CD1c-positive myeloid dendritic cell (primary cell): ENCODE results near the gene KDM2B.

Source experiments
- DNase-seq: peaks from one replicate; pipeline ENCODE4 v3.0.0-alpha.2; 2016; ENCODE audit errors: extremely low spot score

KDM2B gene

DNA sequence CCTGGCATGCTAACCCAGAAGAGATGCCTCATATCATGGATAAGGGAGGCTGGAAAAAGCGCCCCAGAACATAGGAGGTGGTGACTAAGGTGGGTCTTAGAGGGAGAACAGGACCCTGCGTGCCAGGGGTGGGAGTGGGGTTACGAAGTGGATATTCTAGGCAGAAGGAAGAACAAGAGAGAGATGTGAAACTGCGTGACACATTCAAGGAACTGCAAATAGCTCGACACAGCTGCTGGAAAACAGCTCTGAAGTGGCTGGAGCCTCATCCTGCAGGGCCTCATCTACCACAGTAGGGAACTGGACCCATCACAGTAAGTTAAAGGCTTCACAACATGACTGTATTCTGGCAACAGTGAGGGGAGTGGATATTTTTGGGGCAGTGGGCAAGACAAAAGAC is 119.8 kb downstream of the KDM2B start:
- DNase-seq = peak; percentile 85

DNA sequence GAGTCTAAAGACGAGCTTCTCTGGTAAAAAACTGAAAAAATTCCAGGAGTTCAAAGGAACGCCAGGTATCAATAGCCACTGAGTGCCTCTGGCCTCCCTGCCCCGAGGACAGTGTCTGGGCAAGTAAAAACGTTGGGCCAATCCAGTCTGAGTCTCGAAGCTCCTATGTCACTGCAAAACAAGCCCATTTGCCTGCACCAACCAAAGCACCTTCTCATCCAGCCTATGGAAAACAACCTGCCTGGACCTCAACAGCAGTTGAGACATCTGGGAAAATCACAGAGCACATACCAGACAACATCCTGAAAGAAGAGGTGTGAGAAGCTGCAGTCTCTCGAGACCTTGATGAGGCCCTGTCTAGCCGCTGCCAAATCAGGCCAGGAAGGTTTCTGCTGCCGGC is 124.3 kb downstream of the KDM2B start:
- no peak for DNase-seq

DNA sequence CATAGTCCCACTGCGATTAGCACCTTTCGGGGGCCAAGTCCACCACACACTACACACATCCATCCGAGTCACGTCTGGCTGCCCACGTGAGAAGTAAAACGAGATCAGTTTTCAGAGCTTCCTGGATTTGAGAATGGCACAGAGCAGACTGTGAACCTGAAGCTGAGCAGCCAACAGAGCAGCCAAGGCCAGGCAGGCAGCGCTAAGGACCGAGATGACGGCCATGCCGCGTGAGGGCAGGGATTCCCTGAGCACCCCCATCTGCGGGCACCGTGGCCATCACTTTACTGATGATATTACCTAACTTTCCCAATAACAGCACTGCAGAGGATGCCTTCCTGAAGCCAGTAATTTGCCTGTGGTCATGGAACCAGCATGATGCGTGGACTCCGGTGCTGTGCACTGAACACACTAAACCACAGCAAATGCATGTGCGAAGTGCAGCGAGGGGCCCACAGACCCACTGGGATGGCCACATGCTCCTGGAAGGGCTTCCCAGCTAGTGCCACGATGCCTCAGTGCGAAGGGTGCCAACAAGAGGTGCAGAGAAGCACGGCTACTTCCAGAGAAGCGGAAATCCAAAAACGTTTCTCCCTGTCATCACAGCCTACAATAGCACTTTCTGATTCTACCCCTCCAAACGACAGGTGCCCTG is 124.9 kb downstream of the KDM2B start:
- DNase-seq = no peak

GRCh38 chr12:121454921-121455320 is 125.9 kb downstream of the KDM2B start:
- no peak for DNase-seq

GRCh38 chr12:121453629-121454028 is 127.2 kb downstream of the KDM2B start:
- no peak for DNase-seq

DNA sequence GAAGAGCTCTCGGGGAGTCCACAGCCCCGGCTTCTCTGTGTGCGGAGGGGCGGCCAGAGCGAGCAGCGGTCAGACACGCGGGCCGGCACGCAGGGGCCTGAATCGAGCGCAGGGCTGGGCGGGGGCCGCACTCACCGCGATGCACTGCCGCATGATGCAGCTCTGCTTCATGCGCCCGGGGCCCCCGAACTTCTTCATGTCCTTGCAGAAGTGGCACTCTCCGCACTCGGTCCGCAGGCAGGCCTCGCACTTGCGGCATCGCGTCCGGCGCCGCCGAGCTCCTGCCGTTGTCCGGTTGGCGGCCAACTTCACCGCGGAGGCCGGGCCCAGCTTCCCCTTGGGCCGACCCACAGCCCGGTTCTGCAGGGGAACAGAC is 127.8 kb downstream of the KDM2B start:
- no peak for DNase-seq

DNA sequence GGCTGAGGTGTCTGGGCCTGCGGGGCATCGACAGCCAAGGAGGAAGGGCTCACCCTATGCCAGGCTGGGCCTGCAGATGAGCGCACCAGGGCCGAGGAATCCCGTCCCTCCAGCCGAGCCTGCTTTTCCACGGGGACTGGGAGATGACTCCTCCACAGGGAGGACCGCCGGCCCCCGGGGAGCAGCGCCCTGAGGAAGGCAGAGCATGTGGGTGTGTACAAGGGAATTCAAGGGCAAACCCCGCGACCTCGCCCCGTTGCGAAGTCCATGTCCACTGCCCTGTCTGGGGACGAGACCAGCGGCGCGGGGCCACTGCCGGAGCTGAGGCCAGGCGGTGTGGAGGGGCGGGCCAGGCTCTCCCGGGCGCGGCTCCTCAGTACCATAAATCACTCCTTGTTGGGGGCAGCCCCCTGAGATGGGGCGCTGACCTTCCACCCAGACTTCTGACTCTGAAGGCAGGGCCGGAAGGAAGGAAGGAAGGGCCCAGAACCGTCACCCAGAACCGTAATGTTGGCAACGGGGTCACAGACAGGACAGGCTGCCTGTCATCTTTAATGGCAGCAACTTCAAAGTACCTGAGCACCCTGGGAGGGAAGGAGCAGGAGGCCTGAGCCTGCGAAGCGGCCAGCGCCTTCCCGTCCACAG is 128.4 kb downstream of the KDM2B start:
- peak; percentile 37 for DNase-seq

- DNase-seq = peak; percentile 75
Measured at GRCh38 chr12:121451961-121452339, 128.9 kb downstream of the KDM2B start.

GRCh38 chr12:121448771-121449315 is 132.0 kb downstream of the KDM2B start:
- no peak for DNase-seq

DNA sequence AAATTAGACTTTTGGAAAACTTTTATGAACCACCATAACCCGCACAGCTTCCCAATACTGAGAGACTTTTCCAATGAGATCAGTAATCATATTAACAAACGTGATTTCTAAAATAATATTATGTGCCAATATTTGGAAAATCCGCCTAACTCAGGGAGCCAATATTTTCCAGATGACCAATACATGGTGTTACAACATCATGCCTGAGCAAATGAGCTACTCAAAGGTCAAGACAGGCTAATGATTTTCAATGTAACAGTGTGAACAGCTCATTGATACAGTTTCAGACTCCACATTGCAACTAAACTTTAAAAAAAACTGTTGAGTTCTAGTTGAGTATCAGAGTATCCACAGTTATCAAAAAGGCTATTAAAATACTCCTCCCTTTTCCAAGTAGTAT is 134.1 kb downstream of the KDM2B start:
- DNase-seq = no peak

GRCh38 chr12:121444842-121445202 is 136.0 kb downstream of the KDM2B start:
- no peak for DNase-seq

DNA sequence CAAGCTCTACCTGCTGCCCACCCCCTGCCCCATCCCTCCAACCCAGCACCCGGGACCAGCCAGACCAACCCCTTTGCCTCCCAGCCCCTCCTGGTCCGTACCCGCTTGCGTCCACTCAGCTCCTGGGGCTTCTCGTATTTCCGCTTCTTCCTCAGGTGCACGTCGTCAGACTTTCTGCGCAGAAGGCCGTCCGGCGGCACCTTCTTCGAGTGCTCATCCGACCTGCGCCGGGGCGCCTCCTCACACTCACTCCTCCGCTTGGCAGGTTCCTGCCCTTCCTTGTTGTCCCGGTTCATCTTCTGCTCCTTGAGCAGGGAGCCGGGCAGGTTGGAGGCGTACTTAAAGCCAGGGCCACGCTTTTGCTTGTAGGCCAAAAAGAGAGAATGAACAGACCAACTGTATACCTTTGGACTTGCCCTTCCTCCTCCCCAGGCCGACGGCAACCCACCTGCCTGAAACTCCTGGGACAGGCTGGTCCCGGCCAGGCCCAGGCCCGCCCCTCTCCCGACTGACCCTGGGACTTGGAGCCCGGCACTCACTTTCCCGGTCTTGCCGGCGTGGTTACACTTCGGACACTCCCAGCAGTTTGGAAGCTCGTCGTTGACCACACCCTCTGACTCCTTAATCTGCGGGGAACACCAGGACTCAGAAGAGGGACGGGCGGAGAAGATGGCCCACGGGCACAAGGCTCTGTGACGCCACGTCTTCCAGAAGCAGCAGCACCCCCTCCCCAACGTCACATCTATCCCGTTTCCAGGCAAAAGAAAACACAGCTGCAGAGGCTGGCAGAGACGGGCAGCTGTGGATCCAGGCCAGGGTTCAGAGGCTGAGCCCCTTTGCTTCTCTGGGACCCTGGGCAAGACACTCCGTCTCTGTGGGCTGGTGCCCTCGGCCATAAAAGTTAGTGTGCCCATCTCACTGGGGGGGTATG is 136.6 kb downstream of the KDM2B start:
- no peak for DNase-seq

- peak; percentile 82 for DNase-seq
Measured at GRCh38 chr12:121443193-121443870, 137.5 kb downstream of the KDM2B start.

DNA sequence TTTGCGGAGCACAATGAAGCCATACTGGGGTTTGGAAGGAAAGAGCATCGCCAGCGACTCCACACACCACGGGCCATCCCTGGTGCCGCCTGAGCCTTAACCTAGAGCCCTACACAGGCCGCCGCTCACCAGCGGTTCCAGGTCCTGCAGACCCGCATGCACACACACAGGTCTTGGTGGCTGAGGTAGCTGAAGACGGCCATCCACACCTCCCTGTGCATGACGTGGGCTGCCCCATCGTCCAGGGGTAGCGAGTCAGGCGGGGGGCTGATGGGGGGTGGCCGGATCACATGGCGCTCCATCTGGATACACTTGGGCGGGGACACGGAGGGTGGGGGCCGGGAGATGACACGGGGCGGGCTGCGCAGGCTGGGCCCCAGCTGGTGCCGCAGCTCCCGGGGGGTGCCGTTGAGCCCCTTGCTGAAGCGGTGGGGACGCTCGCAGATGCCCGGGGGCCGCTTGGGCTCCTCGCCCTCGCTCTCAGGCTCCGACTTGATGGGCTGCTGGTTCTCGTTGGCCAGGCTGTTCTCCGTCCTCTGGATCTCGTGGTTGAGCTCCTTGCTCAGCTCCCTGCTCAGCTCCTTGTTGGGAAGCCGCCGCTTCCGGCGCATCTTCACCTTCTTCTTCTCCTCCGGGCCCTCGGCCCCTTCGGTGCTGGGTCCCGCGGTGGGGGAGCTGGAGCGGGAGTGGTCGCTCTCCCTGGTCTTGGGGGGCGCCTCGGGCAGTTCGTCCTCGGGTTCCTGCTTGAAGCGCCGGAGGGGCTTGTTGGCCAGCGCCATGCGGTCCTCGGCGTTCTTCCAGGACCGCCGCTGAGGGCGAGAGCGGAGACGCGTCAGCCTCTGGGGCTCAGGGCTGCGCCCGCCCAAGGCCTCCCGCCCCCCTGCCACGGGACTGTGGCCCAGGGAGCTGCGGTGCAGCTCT is 138.5 kb downstream of the KDM2B start:
- no peak for DNase-seq

DNA sequence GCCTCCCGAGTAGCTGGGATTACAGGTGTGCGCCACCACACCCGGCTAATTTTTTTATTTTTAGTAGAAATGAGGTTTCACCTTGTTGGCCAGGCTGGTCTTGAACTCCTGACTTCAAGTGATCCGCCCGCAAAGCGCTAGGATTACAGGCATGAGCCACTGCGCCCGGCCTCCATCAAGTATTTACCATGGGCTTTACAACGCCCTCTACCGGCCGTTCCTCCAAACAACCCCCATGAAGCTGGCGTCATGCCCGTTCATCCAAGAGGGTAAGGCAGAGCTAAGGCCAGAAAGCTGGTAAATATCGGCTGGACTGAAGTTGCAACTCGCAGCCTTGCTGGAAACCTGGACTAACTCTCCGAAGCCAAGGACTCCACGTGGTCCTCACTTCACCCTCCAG is 139.3 kb downstream of the KDM2B start:
- DNase-seq = no peak

DNA sequence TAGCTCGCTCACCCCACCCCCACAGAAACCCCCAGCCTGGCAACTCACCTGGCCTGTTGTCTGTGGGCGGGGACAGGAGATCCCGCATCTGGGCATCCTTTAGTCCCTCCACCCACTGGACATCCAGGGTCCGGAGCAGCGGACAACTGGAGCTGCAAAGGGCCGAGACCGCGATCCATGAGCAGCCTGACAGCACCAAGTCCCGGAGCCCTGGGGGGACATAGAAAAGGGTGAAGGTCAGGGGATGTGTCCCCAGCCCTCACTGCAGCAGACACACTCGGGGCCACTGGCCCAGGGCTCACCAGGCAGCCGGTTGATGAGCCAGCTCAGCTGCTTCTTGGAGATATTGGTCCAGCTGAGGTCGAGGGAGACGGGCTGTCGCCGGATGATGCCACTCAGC is 140.1 kb downstream of the KDM2B start:
- no peak for DNase-seq

DNA sequence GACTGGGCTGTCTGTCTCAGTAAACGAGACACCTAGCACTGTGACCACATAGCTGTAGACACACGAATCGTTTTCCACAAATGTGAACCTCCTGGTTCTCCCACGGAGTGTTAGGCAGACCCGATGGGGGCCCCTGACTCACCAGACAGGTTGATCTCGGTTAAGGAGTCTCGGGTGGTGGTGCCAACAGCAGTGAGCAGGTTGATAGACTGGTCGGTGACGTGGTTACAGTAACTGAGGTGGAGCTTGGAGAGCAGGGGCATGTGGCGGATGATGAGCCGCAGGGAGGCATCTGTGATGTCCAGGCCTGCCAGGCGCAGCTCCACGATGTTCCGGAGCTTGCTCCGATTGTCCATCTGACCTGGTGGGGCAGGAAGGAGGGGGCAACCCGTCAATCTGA is 141.1 kb downstream of the KDM2B start:
- DNase-seq = no peak

DNA sequence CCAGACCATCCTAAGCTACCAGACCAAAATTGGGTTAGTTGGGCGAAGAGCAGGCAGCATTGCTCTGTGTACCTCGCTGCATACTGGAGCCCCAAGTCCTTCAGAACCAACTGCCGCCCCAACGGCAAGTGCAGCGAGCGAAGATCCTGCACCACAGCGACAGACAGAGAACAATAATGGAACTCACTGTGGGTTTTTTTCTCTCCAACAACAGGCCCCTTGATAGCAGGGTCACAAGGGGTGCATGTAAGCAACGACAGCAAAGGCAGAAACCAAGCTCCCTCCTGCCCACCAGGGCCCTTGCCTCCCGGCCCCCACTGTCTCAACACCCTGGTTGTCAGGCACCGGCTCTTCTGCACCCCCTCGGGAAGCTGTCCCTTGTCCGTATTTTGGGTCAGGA is 141.9 kb downstream of the KDM2B start:
- DNase-seq = no peak

- DNase-seq = no peak
Measured at GRCh38 chr12:121436706-121437105, 144.1 kb downstream of the KDM2B start.

DNA sequence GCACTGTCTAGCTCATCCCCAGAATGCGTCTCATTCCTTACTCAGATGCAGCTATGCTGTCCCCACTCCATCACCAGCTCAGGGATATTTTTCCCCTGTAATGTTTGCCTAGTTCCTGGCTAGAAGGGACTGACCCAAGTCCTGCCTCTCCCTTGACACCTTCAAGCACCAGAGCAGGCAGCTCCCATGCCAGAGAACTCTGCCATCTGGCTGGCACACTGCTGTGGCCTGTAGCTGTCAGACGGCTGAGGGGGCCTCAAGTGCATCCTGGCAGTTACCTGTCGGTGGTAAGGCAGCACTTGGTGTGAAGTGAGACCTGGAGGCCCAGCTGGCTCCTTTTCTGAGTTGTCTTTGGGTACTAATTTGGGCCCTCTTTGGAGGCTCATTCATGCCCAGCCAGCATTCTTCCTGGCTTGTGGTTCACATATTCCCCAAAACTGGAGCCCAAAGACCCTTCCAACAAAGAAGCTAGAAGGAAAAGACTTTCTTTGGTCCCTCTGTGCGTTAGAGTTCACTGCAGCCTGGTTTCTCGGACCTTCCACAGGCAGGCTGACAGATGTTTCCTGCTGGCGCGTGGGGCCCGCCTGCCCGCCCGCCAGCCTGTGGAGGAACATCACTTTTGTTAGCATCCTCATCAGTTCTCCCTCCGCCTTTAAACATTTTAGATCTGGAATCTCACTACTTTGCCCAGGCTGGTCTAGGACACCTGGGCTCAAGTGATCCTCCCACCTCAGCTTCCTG is 147.9 kb downstream of the KDM2B start:
- DNase-seq = no peak
